Measurements from ENCODE around the gene MYADM.

MYADM gene

GRCh38 chr19:53883741-53884140, 16.1 kb downstream of the MYADM start:
- no peak overlapping the region for H3K27ac ChIP-seq
- TF ChIP-seq, protein P1, sequence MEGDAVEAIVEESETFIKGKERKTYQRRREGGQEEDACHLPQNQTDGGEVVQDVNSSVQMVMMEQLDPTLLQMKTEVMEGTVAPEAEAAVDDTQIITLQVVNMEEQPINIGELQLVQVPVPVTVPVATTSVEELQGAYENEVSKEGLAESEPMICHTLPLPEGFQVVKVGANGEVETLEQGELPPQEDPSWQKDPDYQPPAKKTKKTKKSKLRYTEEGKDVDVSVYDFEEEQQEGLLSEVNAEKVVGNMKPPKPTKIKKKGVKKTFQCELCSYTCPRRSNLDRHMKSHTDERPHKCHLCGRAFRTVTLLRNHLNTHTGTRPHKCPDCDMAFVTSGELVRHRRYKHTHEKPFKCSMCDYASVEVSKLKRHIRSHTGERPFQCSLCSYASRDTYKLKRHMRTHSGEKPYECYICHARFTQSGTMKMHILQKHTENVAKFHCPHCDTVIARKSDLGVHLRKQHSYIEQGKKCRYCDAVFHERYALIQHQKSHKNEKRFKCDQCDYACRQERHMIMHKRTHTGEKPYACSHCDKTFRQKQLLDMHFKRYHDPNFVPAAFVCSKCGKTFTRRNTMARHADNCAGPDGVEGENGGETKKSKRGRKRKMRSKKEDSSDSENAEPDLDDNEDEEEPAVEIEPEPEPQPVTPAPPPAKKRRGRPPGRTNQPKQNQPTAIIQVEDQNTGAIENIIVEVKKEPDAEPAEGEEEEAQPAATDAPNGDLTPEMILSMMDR (conservative IDR thresholded peaks at IDR 0.05) = no peak
- TF ChIP-seq ZFX (IDR thresholded peaks at IDR 0.05) = no peak

- H3K27ac ChIP-seq = no peak overlapping the region
- TF ChIP-seq ZFX (IDR thresholded peaks at IDR 0.05) = no peak
- TF ChIP-seq, protein P1 (conservative IDR thresholded peaks at IDR 0.05) = no peak
These were observed 16.6 kb downstream of the MYADM start for GRCh38 chr19:53884256-53884655.

DNA sequence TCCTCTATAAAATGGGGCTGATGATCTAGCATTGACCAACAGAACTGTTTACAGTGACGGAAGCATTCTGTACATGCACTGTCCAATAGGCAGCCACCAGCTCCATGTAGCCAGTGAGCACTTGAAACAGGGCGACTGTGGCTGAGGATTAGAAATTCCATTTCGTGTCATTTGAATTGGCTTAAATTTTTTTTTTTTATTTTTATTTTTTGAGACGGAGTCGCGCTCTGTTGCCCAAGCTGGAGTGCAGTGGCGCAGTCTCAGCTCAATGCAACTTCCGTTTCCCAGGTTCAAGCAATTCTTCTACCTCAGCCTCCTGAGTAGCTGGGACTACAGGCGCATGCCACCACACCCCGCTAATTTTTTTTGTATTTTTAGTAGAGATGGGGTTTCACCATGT, 17.4 kb downstream of the MYADM start:
- TF ChIP-seq, protein P1 (conservative IDR thresholded peaks at IDR 0.05) = no peak
- TF ChIP-seq ZFX (IDR thresholded peaks at IDR 0.05) = no peak
- H3K27ac ChIP-seq = no peak overlapping the region

- H3K27ac ChIP-seq = no peak overlapping the region
- TF ChIP-seq, protein P1 (conservative IDR thresholded peaks at IDR 0.05) = no peak
- no peak for TF ChIP-seq ZFX (IDR thresholded peaks at IDR 0.05)
These were observed 24.8 kb downstream of the MYADM start for GRCh38 chr19:53892301-53892980.

GRCh38 chr19:53892981-53893325, 25.3 kb downstream of the MYADM start:
- H3K27ac ChIP-seq = no peak overlapping the region
- TF ChIP-seq, protein P1 (conservative IDR thresholded peaks at IDR 0.05) = no peak
- no peak for TF ChIP-seq ZFX (IDR thresholded peaks at IDR 0.05)

DNA sequence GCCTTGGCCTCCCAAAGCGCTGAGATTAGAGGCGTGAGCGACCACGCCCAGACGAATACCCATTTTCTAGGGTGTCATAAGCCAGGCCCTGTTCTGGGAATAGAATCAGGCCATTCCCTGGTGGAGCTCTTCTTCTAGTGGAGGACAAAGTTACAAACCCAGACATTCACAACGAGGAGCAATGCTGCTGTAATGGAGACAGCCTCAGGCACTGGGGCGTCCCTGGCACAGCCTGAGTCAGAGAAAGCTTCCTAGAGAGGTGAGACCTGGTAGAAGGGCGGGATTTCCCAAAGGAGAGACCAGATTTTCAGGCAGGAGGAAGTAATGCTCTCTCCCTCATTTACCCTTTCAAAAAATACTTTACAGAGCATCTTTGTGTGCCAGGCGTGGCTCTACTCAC, 27.0 kb downstream of the MYADM start:
- no peak for TF ChIP-seq ZFX (IDR thresholded peaks at IDR 0.05)
- TF ChIP-seq, protein P1 (conservative IDR thresholded peaks at IDR 0.05) = no peak
- H3K27ac ChIP-seq = no peak overlapping the region

- no peak overlapping the region for H3K27ac ChIP-seq
- TF ChIP-seq, protein P1 (conservative IDR thresholded peaks at IDR 0.05) = no peak
- TF ChIP-seq ZFX (IDR thresholded peaks at IDR 0.05) = no peak
These were observed 29.0 kb downstream of the MYADM start for GRCh38 chr19:53896682-53897081.

Data from C4-2B (cell line).